GM12878 (cell line): ENCODE data around the gene S100A7. TPM values are rescaled to one million over a fixed set of nuclear protein-coding genes. Genes with fewer than 3 reads are reported as not detected.

ENCODE experiments used
- ATAC-seq: fragments of 200-7000 bp; cut with Tn5 transposase; 3 replicates; pipeline ENCODE4 v1.9.1; 2020; ENCODE audit warnings: mild to moderate bottlenecking, moderate library complexity
- BruUV-seq: library from RNA; stranded (reverse); fragments of 400-500 nt; replicated peaks from 2 replicates; lab custom pipeline; 2021; lab: Mats Ljungman, UMichigan
- CTCF ChIA-PET: fragments of 300-600 bp; sonication (Branson Sonifier 250); formaldehyde crosslinking; extraction: SDS; loops from one replicate; lab custom pipeline; 2021; ENCODE audit warnings: inconsistent platforms; lab: Yijun Ruan, JAX
- POLR2A ChIA-PET: fragments of 350-600 bp; formaldehyde crosslinking; extraction: SDS; loops from one replicate; lab custom pipeline; 2021; ENCODE audit warnings: inconsistent platforms; lab: Charles Lee
- RAD21 ChIA-PET: fragments of 300-600 bp; sonication (Branson Sonifier 250); formaldehyde crosslinking; loops from one replicate; lab custom pipeline; 2023; ENCODE audit warnings: antibody characterized with exemption; ENCODE audit not compliant: unreplicated experiment; lab: Charles Lee
- SMC1A ChIA-PET: fragments of 300-600 bp; sonication (Branson Sonifier 250); formaldehyde crosslinking; loops from one replicate; lab custom pipeline; 2023; ENCODE audit not compliant: unreplicated experiment, uncharacterized antibody; lab: Charles Lee
- DNase-seq: peaks from one replicate; pipeline ENCODE4 v3.0.0-alpha.2; 2011; ENCODE audit warnings: low read depth, low spot score
- FAIRE-seq: peaks from 3 replicates; lab custom pipeline; 2011; peaks lifted over from hg19 to GRCh38; lab: Jason Lieb, UNC
- H2AFZ ChIP-seq: 2 replicates; pipeline ENCODE4 v1.6.0; 2011; ENCODE audit warnings: low read depth, low read length, control low read depth; ENCODE audit not compliant: control insufficient read depth
- H3K27ac ChIP-seq: 2 replicates; pipeline ENCODE4 v1.5.1; 2011; ENCODE audit warnings: control low read depth; ENCODE audit not compliant: control insufficient read depth, insufficient read depth
- H3K27me3 ChIP-seq, 2 experiments: replicated peaks in 1 of 2; 2 replicates each; pipeline versions ENCODE4 v1.6.0 to v1.6.1; 2011; ENCODE audit warnings: low read length in 1 of 2; ENCODE audit not compliant: control insufficient read depth in 2 of 2, insufficient read depth in 2 of 2
- H3K36me3 ChIP-seq, 2 experiments: 2 replicates each; pipeline ENCODE4 v1.5.1; 2011; ENCODE audit warnings: low read length in 1 of 2; ENCODE audit not compliant: control insufficient read depth in 2 of 2, insufficient read depth in 2 of 2
- H3K4me1 ChIP-seq: 2 replicates; pipeline ENCODE4 v1.6.1; 2011; ENCODE audit warnings: mild to moderate bottlenecking, low read length, moderate library complexity, mixed read lengths; ENCODE audit not compliant: control insufficient read depth, insufficient read depth
- H3K4me2 ChIP-seq: 2 replicates; pipeline ENCODE4 v1.6.0; 2011; ENCODE audit warnings: control low read depth; ENCODE audit not compliant: control insufficient read depth, insufficient read depth
- H3K4me3 ChIP-seq: fragments of 200-600 bp; sonication (generic); 2 replicates; pipeline ENCODE4 v1.5.1; 2016
- H3K79me2 ChIP-seq: 2 replicates; pipeline ENCODE4 v1.6.0; 2011; ENCODE audit warnings: low read length; ENCODE audit not compliant: control insufficient read depth, insufficient read depth
- H3K9ac ChIP-seq: 2 replicates; pipeline ENCODE4 v1.8.0; 2011; ENCODE audit warnings: low read length, control low read depth, mixed read lengths; ENCODE audit not compliant: control insufficient read depth, insufficient read depth
- H3K9me3 ChIP-seq: replicated peaks from 3 replicates; pipeline ENCODE4 v1.5.1; 2011; ENCODE audit warnings: mild to moderate bottlenecking, low read length; ENCODE audit not compliant: control insufficient read depth, insufficient read depth
- H4K20me1 ChIP-seq: 2 replicates; pipeline ENCODE4 v1.6.0; 2011; ENCODE audit not compliant: control insufficient read depth, insufficient read depth
- ATF3 ChIP-seq: IDR thresholded peaks from 2 replicates; pipeline ENCODE4 v1.6.1; 2011; ENCODE audit warnings: low read depth, mild to moderate bottlenecking, low read length, moderate library complexity, borderline replicate concordance; ENCODE audit errors: extremely low read depth
- CBX5 ChIP-seq: sonication (generic); IDR thresholded peaks from 2 replicates; pipeline ENCODE4 v1.6.1; 2016; ENCODE audit warnings: low read depth, moderate library complexity, mild to moderate bottlenecking, inconsistent platforms
- FOXM1 ChIP-seq: IDR thresholded peaks from 2 replicates; pipeline ENCODE4 v1.6.1; 2012; ENCODE audit warnings: low read depth, mild to moderate bottlenecking, inconsistent platforms, low read length, moderate library complexity
- HDAC2 ChIP-seq: fragments of 200-600 bp; sonication (generic); IDR thresholded peaks from 2 replicates; pipeline ENCODE4 v1.6.1; 2017
- IKZF2 ChIP-seq, 2 experiments: fragments of 450-650 bp; IDR thresholded peaks; 2 replicates each; pipeline ENCODE4 v1.6.1; 2017; ENCODE audit warnings: mild to moderate bottlenecking in 2 of 2, moderate library complexity in 2 of 2
- MYC ChIP-seq: IDR thresholded peaks from 2 replicates; pipeline ENCODE4 v1.6.1; 2011; ENCODE audit warnings: mild to moderate bottlenecking, low read length, moderate library complexity, inconsistent platforms; ENCODE audit not compliant: insufficient read depth, insufficient replicate concordance, insufficient read length, severe bottlenecking
- NBN ChIP-seq: fragments of 450-650 bp; IDR thresholded peaks from 2 replicates; pipeline ENCODE4 v1.6.1; 2016
- NR2C2 ChIP-seq: IDR thresholded peaks from 2 replicates; pipeline ENCODE4 v1.6.1; 2011; ENCODE audit warnings: borderline replicate concordance, low read depth; ENCODE audit not compliant: control insufficient read depth, insufficient read length
- POU2F2 ChIP-seq: IDR thresholded peaks from 3 replicates; pipeline ENCODE4 v1.6.1; 2011; ENCODE audit warnings: low read depth, mild to moderate bottlenecking, low read length, borderline replicate concordance
- RUNX3 ChIP-seq: IDR thresholded peaks from 2 replicates; pipeline ENCODE4 v1.6.1; 2012; ENCODE audit warnings: low read length, inconsistent platforms
- SMAD5 ChIP-seq: IDR thresholded peaks from 2 replicates; pipeline ENCODE4 v1.6.1; 2016; ENCODE audit warnings: antibody characterized with exemption, low read depth
- STAT3 ChIP-seq: IDR thresholded peaks from 2 replicates; pipeline ENCODE4 v1.6.1; 2011; ENCODE audit warnings: low read depth, low read length, improper control_type of control experiment
- TAF1 ChIP-seq: IDR thresholded peaks from 2 replicates; pipeline ENCODE4 v1.6.1; 2011; ENCODE audit warnings: mild to moderate bottlenecking, low read depth, low read length, borderline replicate concordance
- TCF3 ChIP-seq: IDR thresholded peaks from 2 replicates; pipeline ENCODE4 v1.6.1; 2012; ENCODE audit warnings: low read depth, mild to moderate bottlenecking, low read length, borderline replicate concordance; ENCODE audit not compliant: insufficient read depth
- ZBTB11 ChIP-seq: fragments of 450-650 bp; formaldehyde crosslinking; IDR thresholded peaks from 2 replicates; pipeline ENCODE4 v1.5.0; 2022; ENCODE audit warnings: mild to moderate bottlenecking, missing genetic modification characterization
- WGBS: methylation state at CpG from one replicate; pipeline ENCODE4 v1.1.6; 2016; ENCODE audit warnings: low lambda C conversion rate; ENCODE audit not compliant: insufficient replicate concordance, insufficient coverage; ENCODE audit errors: missing lambda C conversion rate; 5-methylcytosine and 5-hydroxymethylcytosine counted together
- in situ Hi-C: fragments of 300-500 bp; cut with MboI; formaldehyde crosslinking; loops from 9 replicates; pipeline ENCODE4 v1.14.3; 2018; ENCODE audit warnings: mixed read lengths
- intact Hi-C: fragments of 100-400 bp; cut with micrococcal nuclease; formaldehyde crosslinking; loops from one replicate; pipeline ENCODE4 v1.14.2; 2022; ENCODE audit not compliant: unreplicated experiment
- polyA plus RNA-seq, 11 experiments: library from polyadenylated mRNA; depleted of rRNA in 4 of 11; unstranded in 6 of 11; stranded (reverse) in 5 of 11; fragments of >200 nt; fragmentation: Nextera tagmentation in 4 of 11; fragmentation: Illumina TruSeq in 1 of 11; extraction: Ambion mirVana in 4 of 11; extraction: Trizol in 1 of 11; gene quantifications; 1 replicate in 1 of 11; 2 replicates in 10 of 11; pipeline versions ENCODE4 v1.2.1 to v1.2.3, GENCODE V29; 2011 to 2016; ENCODE audit warnings: inconsistent platforms in 2 of 11, missing spikeins in 2 of 11, low read depth in 1 of 11
- total RNA-seq, 4 experiments: library from RNA; depleted of rRNA in 3 of 4; stranded (reverse); fragments of >200 nt in 3 of 4; fragmentation: Illumina TruSeq in 1 of 4; extraction: Trizol in 1 of 4; gene quantifications; 2 replicates each; pipeline versions ENCODE4 v1.2.1 to v1.2.3, GENCODE V29; 2013 to 2021
- TF ChIP-seq, protein P1 (sequence below): IDR thresholded peaks from 2 replicates; pipeline ENCODE4 v1.6.1; 2012; ENCODE audit warnings: mild to moderate bottlenecking, low read depth, low read length

Gene S100A7
- total and polyA plus RNA-seq, 10 of the 15 experiments (the other 5 are each of a cell fraction or from before 2014, with no cell fraction given), result not detected

GRCh38 chr1:153466908-153467307, 6.5 kb upstream of the S100A7 start:
- H3K9ac ChIP-seq, result no peak overlapping the region
- no peak overlapping the region for H2AFZ ChIP-seq
- RAD21 ChIA-PET, result interaction anchor here (1.2 to 1.3 kb wide), 2 partner anchors 28 to 112 kb away, joined by 3 read pairs; no protein-coding TSS in a partner anchor
- no peaks in the 10 kb centered on the region for H4K20me1 ChIP-seq
- intact Hi-C loops (no loop called here), in situ Hi-C loops (no loop called here)
- H3K27me3 ChIP-seq, result peaks cover 0 to 3% of the 10 kb centered on the region in 2 experiments; a peak in 2 of 4 replicates
- POLR2A ChIA-PET, result no interaction called here
- no peak overlapping the region for H3K4me3 ChIP-seq
- no peaks in the 10 kb centered on the region; the same call in 2 of the 3 replicates for H3K9me3 ChIP-seq
- no TSS peak for BruUV-seq
- SMC1A ChIA-PET, result interaction anchor here (0.6 to 1.5 kb wide), 3 partner anchors 21 to 35 kb away, joined by 3 read pairs; no protein-coding TSS in a partner anchor
- H3K27ac ChIP-seq, result no peak overlapping the region
- H3K36me3 ChIP-seq, result no peaks in the 10 kb centered on the region
- DNase-seq, result no peak
- WGBS, result 54% methylated on average over 5 of the region's 5 CpGs
- no peaks in the 10 kb centered on the region for H3K79me2 ChIP-seq
- no peak for FAIRE-seq
- no peaks in the 10 kb centered on the region for H3K4me1 ChIP-seq
- ATAC-seq, result no peak
- no peak overlapping the region for H3K4me2 ChIP-seq
- CTCF ChIA-PET, result interaction anchor here (0.8 to 4.0 kb wide), 6 partner anchors 19 to 115 kb away, joined by 3 to 41 read pairs (median 6); no protein-coding TSS in a partner anchor
- TF ChIP-seq FOXM1 (no peak), NR2C2 (no peak), STAT3 (no peak), MYC (no peak), CBX5 (no peak), SMAD5 (no peak), TCF3 (no peak), ZBTB11 (no peak), NBN (no peak), POU2F2 (no peak), IKZF2 (IDR thresholded peaks at IDR 0.05) (no peak), ATF3 (no peak), RUNX3 (no peak), HDAC2 (no peak), TAF1 (no peak)
- TF ChIP-seq, protein P1, sequence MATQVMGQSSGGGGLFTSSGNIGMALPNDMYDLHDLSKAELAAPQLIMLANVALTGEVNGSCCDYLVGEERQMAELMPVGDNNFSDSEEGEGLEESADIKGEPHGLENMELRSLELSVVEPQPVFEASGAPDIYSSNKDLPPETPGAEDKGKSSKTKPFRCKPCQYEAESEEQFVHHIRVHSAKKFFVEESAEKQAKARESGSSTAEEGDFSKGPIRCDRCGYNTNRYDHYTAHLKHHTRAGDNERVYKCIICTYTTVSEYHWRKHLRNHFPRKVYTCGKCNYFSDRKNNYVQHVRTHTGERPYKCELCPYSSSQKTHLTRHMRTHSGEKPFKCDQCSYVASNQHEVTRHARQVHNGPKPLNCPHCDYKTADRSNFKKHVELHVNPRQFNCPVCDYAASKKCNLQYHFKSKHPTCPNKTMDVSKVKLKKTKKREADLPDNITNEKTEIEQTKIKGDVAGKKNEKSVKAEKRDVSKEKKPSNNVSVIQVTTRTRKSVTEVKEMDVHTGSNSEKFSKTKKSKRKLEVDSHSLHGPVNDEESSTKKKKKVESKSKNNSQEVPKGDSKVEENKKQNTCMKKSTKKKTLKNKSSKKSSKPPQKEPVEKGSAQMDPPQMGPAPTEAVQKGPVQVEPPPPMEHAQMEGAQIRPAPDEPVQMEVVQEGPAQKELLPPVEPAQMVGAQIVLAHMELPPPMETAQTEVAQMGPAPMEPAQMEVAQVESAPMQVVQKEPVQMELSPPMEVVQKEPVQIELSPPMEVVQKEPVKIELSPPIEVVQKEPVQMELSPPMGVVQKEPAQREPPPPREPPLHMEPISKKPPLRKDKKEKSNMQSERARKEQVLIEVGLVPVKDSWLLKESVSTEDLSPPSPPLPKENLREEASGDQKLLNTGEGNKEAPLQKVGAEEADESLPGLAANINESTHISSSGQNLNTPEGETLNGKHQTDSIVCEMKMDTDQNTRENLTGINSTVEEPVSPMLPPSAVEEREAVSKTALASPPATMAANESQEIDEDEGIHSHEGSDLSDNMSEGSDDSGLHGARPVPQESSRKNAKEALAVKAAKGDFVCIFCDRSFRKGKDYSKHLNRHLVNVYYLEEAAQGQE, result no peak
